GM12878 (cell line): ENCODE data around the gene NCF4. TPM values are rescaled to one million over a fixed set of nuclear protein-coding genes. Genes with fewer than 3 reads are reported as not detected.

Source experiments
- ATAC-seq: fragments of 200-7000 bp; cut with Tn5 transposase; 3 replicates; pipeline ENCODE4 v1.9.1; 2020; ENCODE audit warnings: mild to moderate bottlenecking, moderate library complexity
- BruUV-seq: library from RNA; stranded (reverse); fragments of 400-500 nt; replicated peaks from 2 replicates; lab custom pipeline; 2021; lab: Mats Ljungman, UMichigan
- CTCF ChIA-PET: fragments of 300-600 bp; sonication (Branson Sonifier 250); formaldehyde crosslinking; extraction: SDS; loops from one replicate; lab custom pipeline; 2021; ENCODE audit warnings: inconsistent platforms; lab: Yijun Ruan, JAX
- POLR2A ChIA-PET: fragments of 350-600 bp; formaldehyde crosslinking; extraction: SDS; loops from one replicate; lab custom pipeline; 2021; ENCODE audit warnings: inconsistent platforms; lab: Charles Lee
- RAD21 ChIA-PET: fragments of 300-600 bp; sonication (Branson Sonifier 250); formaldehyde crosslinking; loops from one replicate; lab custom pipeline; 2023; ENCODE audit warnings: antibody characterized with exemption; ENCODE audit not compliant: unreplicated experiment; lab: Charles Lee
- SMC1A ChIA-PET: fragments of 300-600 bp; sonication (Branson Sonifier 250); formaldehyde crosslinking; loops from one replicate; lab custom pipeline; 2023; ENCODE audit not compliant: unreplicated experiment, uncharacterized antibody; lab: Charles Lee
- DNase-seq: peaks from one replicate; pipeline ENCODE4 v3.0.0-alpha.2; 2011; ENCODE audit warnings: low read depth, low spot score
- FAIRE-seq: peaks from 3 replicates; lab custom pipeline; 2011; peaks lifted over from hg19 to GRCh38; lab: Jason Lieb, UNC
- H2AFZ ChIP-seq: 2 replicates; pipeline ENCODE4 v1.6.0; 2011; ENCODE audit warnings: low read depth, low read length, control low read depth; ENCODE audit not compliant: control insufficient read depth
- H3K27ac ChIP-seq: 2 replicates; pipeline ENCODE4 v1.5.1; 2011; ENCODE audit warnings: control low read depth; ENCODE audit not compliant: control insufficient read depth, insufficient read depth
- H3K27me3 ChIP-seq, 2 experiments: replicated peaks in 1 of 2; 2 replicates each; pipeline versions ENCODE4 v1.6.0 to v1.6.1; 2011; ENCODE audit warnings: low read length in 1 of 2; ENCODE audit not compliant: control insufficient read depth in 2 of 2, insufficient read depth in 2 of 2
- H3K36me3 ChIP-seq, 2 experiments: 2 replicates each; pipeline ENCODE4 v1.5.1; 2011; ENCODE audit warnings: low read length in 1 of 2; ENCODE audit not compliant: control insufficient read depth in 2 of 2, insufficient read depth in 2 of 2
- H3K4me1 ChIP-seq: 2 replicates; pipeline ENCODE4 v1.6.1; 2011; ENCODE audit warnings: mild to moderate bottlenecking, low read length, moderate library complexity, mixed read lengths; ENCODE audit not compliant: control insufficient read depth, insufficient read depth
- H3K4me2 ChIP-seq: 2 replicates; pipeline ENCODE4 v1.6.0; 2011; ENCODE audit warnings: control low read depth; ENCODE audit not compliant: control insufficient read depth, insufficient read depth
- H3K4me3 ChIP-seq: fragments of 200-600 bp; sonication (generic); 2 replicates; pipeline ENCODE4 v1.5.1; 2016
- H3K79me2 ChIP-seq: 2 replicates; pipeline ENCODE4 v1.6.0; 2011; ENCODE audit warnings: low read length; ENCODE audit not compliant: control insufficient read depth, insufficient read depth
- H3K9ac ChIP-seq: 2 replicates; pipeline ENCODE4 v1.8.0; 2011; ENCODE audit warnings: low read length, control low read depth, mixed read lengths; ENCODE audit not compliant: control insufficient read depth, insufficient read depth
- H3K9me3 ChIP-seq: replicated peaks from 3 replicates; pipeline ENCODE4 v1.5.1; 2011; ENCODE audit warnings: mild to moderate bottlenecking, low read length; ENCODE audit not compliant: control insufficient read depth, insufficient read depth
- H4K20me1 ChIP-seq: 2 replicates; pipeline ENCODE4 v1.6.0; 2011; ENCODE audit not compliant: control insufficient read depth, insufficient read depth
- BCL11A ChIP-seq: IDR thresholded peaks from 2 replicates; pipeline ENCODE4 v1.6.1; 2011; ENCODE audit warnings: low read depth, low read length
- BHLHE40 ChIP-seq, 2 experiments: fragments of 450-650 bp in 1 of 2; IDR thresholded peaks; 2 replicates each; pipeline ENCODE4 v1.6.1; 2011 to 2017; ENCODE audit warnings: low read depth in 2 of 2, borderline replicate concordance in 1 of 2, improper control_type of control experiment in 1 of 2, low read length in 1 of 2, mild to moderate bottlenecking in 1 of 2
- CBX3 ChIP-seq: fragments of 200-600 bp; sonication (generic); IDR thresholded peaks from 2 replicates; pipeline ENCODE4 v1.6.1; 2016; ENCODE audit warnings: low read depth, borderline replicate concordance
- CBX5 ChIP-seq: sonication (generic); IDR thresholded peaks from 2 replicates; pipeline ENCODE4 v1.6.1; 2016; ENCODE audit warnings: low read depth, moderate library complexity, mild to moderate bottlenecking, inconsistent platforms
- CREB1 ChIP-seq: IDR thresholded peaks from 2 replicates; pipeline ENCODE4 v1.6.1; 2012; ENCODE audit warnings: low read depth, mild to moderate bottlenecking, inconsistent platforms
- EZH2 ChIP-seq: IDR thresholded peaks from 2 replicates; pipeline ENCODE4 v1.6.1; 2012; ENCODE audit warnings: low read depth, mild to moderate bottlenecking, control low read depth, inconsistent platforms, low read length, borderline replicate concordance; ENCODE audit not compliant: control insufficient read depth
- IKZF2 ChIP-seq, 2 experiments: fragments of 450-650 bp; IDR thresholded peaks; 2 replicates each; pipeline ENCODE4 v1.6.1; 2017; ENCODE audit warnings: mild to moderate bottlenecking in 2 of 2, moderate library complexity in 2 of 2
- KDM1A ChIP-seq: fragments of 200-600 bp; sonication (generic); IDR thresholded peaks from 2 replicates; pipeline ENCODE4 v1.6.1; 2016; ENCODE audit warnings: borderline replicate concordance
- KLF5 ChIP-seq: fragments of 450-650 bp; IDR thresholded peaks from 2 replicates; pipeline ENCODE4 v1.6.1; 2014; ENCODE audit warnings: mild to moderate bottlenecking; ENCODE audit not compliant: partially characterized antibody
- MTA2 ChIP-seq: fragments of 450-650 bp; IDR thresholded peaks from 2 replicates; pipeline ENCODE4 v1.6.1; 2016; ENCODE audit warnings: low read depth, mild to moderate bottlenecking, moderate library complexity
- NFYB ChIP-seq: IDR thresholded peaks from 2 replicates; pipeline ENCODE4 v1.6.1; 2011; ENCODE audit warnings: low read depth, mild to moderate bottlenecking, low read length, improper control_type of control experiment, moderate library complexity; ENCODE audit not compliant: insufficient read depth
- RAD51 ChIP-seq: fragments of 450-650 bp; IDR thresholded peaks from 2 replicates; pipeline ENCODE4 v1.6.1; 2016; ENCODE audit warnings: moderate library complexity, mild to moderate bottlenecking, inconsistent platforms
- SREBF2 ChIP-seq: IDR thresholded peaks from 2 replicates; pipeline ENCODE4 v1.6.1; 2012; ENCODE audit warnings: mild to moderate bottlenecking, low read length
- SUPT20H ChIP-seq: IDR thresholded peaks from 2 replicates; pipeline ENCODE4 v1.6.1; 2011; ENCODE audit warnings: low read depth, mild to moderate bottlenecking, low read length, moderate library complexity, borderline replicate concordance; ENCODE audit not compliant: control insufficient read depth
- TAF1 ChIP-seq: IDR thresholded peaks from 2 replicates; pipeline ENCODE4 v1.6.1; 2011; ENCODE audit warnings: mild to moderate bottlenecking, low read depth, low read length, borderline replicate concordance
- ZNF274 ChIP-seq: IDR thresholded peaks from one replicate; pipeline ENCODE4 v1.8.0; 2011; ENCODE audit not compliant: insufficient read length, insufficient read depth
- ZNF384 ChIP-seq: IDR thresholded peaks from 2 replicates; pipeline ENCODE4 v1.6.1; 2012; ENCODE audit warnings: low read depth, mild to moderate bottlenecking, low read length, improper control_type of control experiment, borderline replicate concordance
- WGBS: methylation state at CpG from one replicate; pipeline ENCODE4 v1.1.6; 2016; ENCODE audit warnings: low lambda C conversion rate; ENCODE audit not compliant: insufficient replicate concordance, insufficient coverage; ENCODE audit errors: missing lambda C conversion rate; 5-methylcytosine and 5-hydroxymethylcytosine counted together
- in situ Hi-C: fragments of 300-500 bp; cut with MboI; formaldehyde crosslinking; loops from 9 replicates; pipeline ENCODE4 v1.14.3; 2018; ENCODE audit warnings: mixed read lengths
- intact Hi-C: fragments of 100-400 bp; cut with micrococcal nuclease; formaldehyde crosslinking; loops from one replicate; pipeline ENCODE4 v1.14.2; 2022; ENCODE audit not compliant: unreplicated experiment
- polyA plus RNA-seq, 11 experiments: library from polyadenylated mRNA; depleted of rRNA in 4 of 11; unstranded in 6 of 11; stranded (reverse) in 5 of 11; fragments of >200 nt; fragmentation: Nextera tagmentation in 4 of 11; fragmentation: Illumina TruSeq in 1 of 11; extraction: Ambion mirVana in 4 of 11; extraction: Trizol in 1 of 11; gene quantifications; 1 replicate in 1 of 11; 2 replicates in 10 of 11; pipeline versions ENCODE4 v1.2.1 to v1.2.3, GENCODE V29; 2011 to 2016; ENCODE audit warnings: inconsistent platforms in 2 of 11, missing spikeins in 2 of 11, low read depth in 1 of 11
- total RNA-seq, 4 experiments: library from RNA; depleted of rRNA in 3 of 4; stranded (reverse); fragments of >200 nt in 3 of 4; fragmentation: Illumina TruSeq in 1 of 4; extraction: Trizol in 1 of 4; gene quantifications; 2 replicates each; pipeline versions ENCODE4 v1.2.1 to v1.2.3, GENCODE V29; 2013 to 2021
- TF ChIP-seq, protein P1 (sequence below): fragments of 450-650 bp; IDR thresholded peaks from 2 replicates; pipeline ENCODE4 v1.6.1; 2016; ENCODE audit warnings: mild to moderate bottlenecking
- TF ChIP-seq, protein P2 (sequence below): IDR thresholded peaks from 2 replicates; pipeline ENCODE4 v1.6.1; 2012; ENCODE audit warnings: mild to moderate bottlenecking, low read depth, low read length
- TF ChIP-seq, protein P3 (sequence below): IDR thresholded peaks from 2 replicates; pipeline ENCODE4 v1.6.1; 2011; ENCODE audit warnings: mild to moderate bottlenecking, low read depth, low read length, moderate library complexity; ENCODE audit not compliant: insufficient replicate concordance

The NCF4 gene
- total and polyA plus RNA-seq, 10 of the 15 experiments (the other 5 are each of a cell fraction or from before 2014, with no cell fraction given), result 22.9 to 136 (median 72.5) TPM

DNA sequence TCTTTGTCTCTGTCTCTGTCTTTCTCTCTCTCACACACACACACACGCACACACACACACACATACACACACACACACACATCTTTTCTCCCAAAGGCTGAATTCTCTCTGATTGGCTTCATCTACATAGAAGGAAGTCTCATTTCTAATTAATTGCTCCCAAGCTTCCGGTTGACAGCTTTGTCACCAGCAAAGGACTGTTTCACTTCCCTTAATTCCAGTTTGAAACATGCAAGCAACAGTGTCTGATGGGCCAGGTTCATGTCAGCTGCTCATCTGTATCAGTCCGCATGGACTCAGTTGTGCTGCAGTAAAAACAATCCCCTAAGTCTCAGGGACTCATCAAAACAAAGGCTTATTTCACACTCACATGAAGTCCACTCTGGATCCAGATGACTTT lies 27.7 kb upstream of the NCF4 start:
- Histone ChIP-seq H3K79me2 (no peaks in the 10 kb centered on the region), H3K27ac (no peak overlapping the region), H4K20me1 (no peaks in the 10 kb centered on the region), H3K36me3 (no peaks in the 10 kb centered on the region), H3K4me3 (no peak overlapping the region), H3K9me3 (peaks cover 3% of the 10 kb centered on the region; the same call in 2 of the 3 replicates), H3K9ac (no peak overlapping the region), H3K4me2 (no peak overlapping the region), H3K27me3 (no peaks in the 10 kb centered on the region), H3K4me1 (peaks cover 2% of the 10 kb centered on the region; the same call in 1 of the 2 replicates), H2AFZ (no peak overlapping the region)
- intact Hi-C loops (no loop called here), in situ Hi-C loops (no loop called here)
- ATAC-seq, result peak; percentile 49; the same call in 2 of the 3 replicates
- DNase-seq, result peak; percentile 20
- ChIA-PET POLR2A (no interaction called here), RAD21 (no interaction called here), CTCF (interaction anchor here (0.6 to 1.8 kb wide), 3 partner anchors 9 to 68 kb away, joined by 3 to 5 read pairs (median 4); no protein-coding TSS in a partner anchor), SMC1A (no interaction called here)
- 24% methylated on average over 3 of the region's 3 CpGs for WGBS
- BruUV-seq, result no TSS peak
- peak; percentile 47 for FAIRE-seq
- peak; percentile 70 for TF ChIP-seq MTA2
- TF ChIP-seq BHLHE40 (IDR thresholded peaks at IDR 0.05; ENCODE audit: borderline replicate concordance in 1 of 2, low read depth in 2 of 2, low read length in 1 of 2), result no peak
- TF ChIP-seq KLF5, result no peak
- TF ChIP-seq, protein P1, sequence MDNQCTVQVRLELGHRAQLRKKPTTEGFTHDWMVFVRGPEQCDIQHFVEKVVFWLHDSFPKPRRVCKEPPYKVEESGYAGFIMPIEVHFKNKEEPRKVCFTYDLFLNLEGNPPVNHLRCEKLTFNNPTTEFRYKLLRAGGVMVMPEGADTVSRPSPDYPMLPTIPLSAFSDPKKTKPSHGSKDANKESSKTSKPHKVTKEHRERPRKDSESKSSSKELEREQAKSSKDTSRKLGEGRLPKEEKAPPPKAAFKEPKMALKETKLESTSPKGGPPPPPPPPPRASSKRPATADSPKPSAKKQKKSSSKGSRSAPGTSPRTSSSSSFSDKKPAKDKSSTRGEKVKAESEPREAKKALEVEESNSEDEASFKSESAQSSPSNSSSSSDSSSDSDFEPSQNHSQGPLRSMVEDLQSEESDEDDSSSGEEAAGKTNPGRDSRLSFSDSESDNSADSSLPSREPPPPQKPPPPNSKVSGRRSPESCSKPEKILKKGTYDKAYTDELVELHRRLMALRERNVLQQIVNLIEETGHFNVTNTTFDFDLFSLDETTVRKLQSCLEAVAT, result no peak
- TF ChIP-seq SUPT20H, result no peak
- no peak for TF ChIP-seq KDM1A
- no peak for TF ChIP-seq CREB1
- TF ChIP-seq, protein P2, sequence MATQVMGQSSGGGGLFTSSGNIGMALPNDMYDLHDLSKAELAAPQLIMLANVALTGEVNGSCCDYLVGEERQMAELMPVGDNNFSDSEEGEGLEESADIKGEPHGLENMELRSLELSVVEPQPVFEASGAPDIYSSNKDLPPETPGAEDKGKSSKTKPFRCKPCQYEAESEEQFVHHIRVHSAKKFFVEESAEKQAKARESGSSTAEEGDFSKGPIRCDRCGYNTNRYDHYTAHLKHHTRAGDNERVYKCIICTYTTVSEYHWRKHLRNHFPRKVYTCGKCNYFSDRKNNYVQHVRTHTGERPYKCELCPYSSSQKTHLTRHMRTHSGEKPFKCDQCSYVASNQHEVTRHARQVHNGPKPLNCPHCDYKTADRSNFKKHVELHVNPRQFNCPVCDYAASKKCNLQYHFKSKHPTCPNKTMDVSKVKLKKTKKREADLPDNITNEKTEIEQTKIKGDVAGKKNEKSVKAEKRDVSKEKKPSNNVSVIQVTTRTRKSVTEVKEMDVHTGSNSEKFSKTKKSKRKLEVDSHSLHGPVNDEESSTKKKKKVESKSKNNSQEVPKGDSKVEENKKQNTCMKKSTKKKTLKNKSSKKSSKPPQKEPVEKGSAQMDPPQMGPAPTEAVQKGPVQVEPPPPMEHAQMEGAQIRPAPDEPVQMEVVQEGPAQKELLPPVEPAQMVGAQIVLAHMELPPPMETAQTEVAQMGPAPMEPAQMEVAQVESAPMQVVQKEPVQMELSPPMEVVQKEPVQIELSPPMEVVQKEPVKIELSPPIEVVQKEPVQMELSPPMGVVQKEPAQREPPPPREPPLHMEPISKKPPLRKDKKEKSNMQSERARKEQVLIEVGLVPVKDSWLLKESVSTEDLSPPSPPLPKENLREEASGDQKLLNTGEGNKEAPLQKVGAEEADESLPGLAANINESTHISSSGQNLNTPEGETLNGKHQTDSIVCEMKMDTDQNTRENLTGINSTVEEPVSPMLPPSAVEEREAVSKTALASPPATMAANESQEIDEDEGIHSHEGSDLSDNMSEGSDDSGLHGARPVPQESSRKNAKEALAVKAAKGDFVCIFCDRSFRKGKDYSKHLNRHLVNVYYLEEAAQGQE, result no peak
- no peak for TF ChIP-seq CBX5
- no peak for TF ChIP-seq NFYB
- TF ChIP-seq ZNF274, result no peak
- TF ChIP-seq IKZF2 (IDR thresholded peaks at IDR 0.05), result peak; percentile 68 to 72
- no peak for TF ChIP-seq TAF1
- no peak for TF ChIP-seq ZNF384
- no peak for TF ChIP-seq RAD51
- TF ChIP-seq SREBF2, result no peak
- no peak for TF ChIP-seq CBX3
- TF ChIP-seq, protein P3, sequence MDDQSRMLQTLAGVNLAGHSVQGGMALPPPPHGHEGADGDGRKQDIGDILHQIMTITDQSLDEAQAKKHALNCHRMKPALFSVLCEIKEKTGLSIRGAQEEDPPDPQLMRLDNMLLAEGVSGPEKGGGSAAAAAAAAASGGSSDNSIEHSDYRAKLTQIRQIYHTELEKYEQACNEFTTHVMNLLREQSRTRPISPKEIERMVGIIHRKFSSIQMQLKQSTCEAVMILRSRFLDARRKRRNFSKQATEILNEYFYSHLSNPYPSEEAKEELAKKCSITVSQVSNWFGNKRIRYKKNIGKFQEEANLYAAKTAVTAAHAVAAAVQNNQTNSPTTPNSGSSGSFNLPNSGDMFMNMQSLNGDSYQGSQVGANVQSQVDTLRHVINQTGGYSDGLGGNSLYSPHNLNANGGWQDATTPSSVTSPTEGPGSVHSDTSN, result peak; percentile 15
- TF ChIP-seq BCL11A, result peak; percentile 38; the same call in 1 of the 2 replicates
- no peak for TF ChIP-seq EZH2
